AG10803 (cell line): Measurements from ENCODE around the gene SPNS2.

Experiments used
- DNase-seq: peaks from one replicate; pipeline ENCODE4 v3.0.0; 2010; ENCODE audit warnings: low read depth
- H3K4me3 ChIP-seq: 2 replicates; pipeline ENCODE4 v1.5.1; 2011; ENCODE audit warnings: mild to moderate bottlenecking, low read length, control low read depth
- TF ChIP-seq, protein P1 (sequence below): conservative IDR thresholded peaks from 2 replicates; pipeline ENCODE4 v1.5.1; 2011; ENCODE audit warnings: mild to moderate bottlenecking, low read length, control low read depth, inconsistent platforms

SPNS2 gene

GRCh38 chr17:4548721-4549531 is 50.2 kb downstream of the SPNS2 start:
- H3K4me3 ChIP-seq = no peak overlapping the region
- TF ChIP-seq, protein P1, sequence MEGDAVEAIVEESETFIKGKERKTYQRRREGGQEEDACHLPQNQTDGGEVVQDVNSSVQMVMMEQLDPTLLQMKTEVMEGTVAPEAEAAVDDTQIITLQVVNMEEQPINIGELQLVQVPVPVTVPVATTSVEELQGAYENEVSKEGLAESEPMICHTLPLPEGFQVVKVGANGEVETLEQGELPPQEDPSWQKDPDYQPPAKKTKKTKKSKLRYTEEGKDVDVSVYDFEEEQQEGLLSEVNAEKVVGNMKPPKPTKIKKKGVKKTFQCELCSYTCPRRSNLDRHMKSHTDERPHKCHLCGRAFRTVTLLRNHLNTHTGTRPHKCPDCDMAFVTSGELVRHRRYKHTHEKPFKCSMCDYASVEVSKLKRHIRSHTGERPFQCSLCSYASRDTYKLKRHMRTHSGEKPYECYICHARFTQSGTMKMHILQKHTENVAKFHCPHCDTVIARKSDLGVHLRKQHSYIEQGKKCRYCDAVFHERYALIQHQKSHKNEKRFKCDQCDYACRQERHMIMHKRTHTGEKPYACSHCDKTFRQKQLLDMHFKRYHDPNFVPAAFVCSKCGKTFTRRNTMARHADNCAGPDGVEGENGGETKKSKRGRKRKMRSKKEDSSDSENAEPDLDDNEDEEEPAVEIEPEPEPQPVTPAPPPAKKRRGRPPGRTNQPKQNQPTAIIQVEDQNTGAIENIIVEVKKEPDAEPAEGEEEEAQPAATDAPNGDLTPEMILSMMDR = no peak
- DNase-seq = no peak

DNA sequence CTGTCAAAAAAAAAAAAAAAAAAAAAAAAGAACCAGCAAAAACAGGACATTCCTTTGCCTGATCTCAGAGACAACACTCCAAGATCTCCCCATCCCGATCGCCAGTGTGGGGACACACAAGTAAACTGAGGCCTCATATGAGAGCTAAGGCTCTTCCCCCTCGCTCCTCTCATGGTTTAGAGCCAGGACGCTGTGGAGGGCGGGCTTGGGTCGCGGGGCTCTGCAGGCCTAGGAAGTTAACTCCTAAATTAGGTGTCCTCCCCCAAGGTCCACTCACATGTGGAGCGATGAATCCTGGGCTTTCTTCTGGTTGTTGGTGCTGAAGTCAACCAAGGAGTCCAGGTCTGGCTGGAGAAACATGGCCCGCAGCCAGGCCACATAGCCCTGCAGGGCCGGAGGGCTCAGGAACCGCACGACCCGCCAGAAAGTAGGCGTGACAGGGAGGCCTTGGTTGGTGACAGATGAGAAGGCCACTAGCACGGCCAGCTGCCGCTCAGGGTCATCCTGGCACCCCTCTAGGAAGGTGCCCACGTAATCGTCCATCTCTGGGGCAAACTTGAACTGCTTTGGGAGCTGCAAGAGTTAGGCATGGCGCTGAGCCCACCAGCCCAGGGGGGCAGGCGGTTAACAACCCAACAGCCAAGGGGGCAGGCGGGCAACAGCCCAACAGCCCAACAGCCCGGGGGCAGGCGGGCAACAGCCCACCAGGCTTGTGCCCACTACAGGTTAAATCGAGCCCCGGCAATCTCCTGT is 51.3 kb downstream of the SPNS2 start:
- no peak overlapping the region for H3K4me3 ChIP-seq
- TF ChIP-seq, protein P1 = no peak

GRCh38 chr17:4550534-4551039 is 51.9 kb downstream of the SPNS2 start:
- DNase-seq = no peak
- TF ChIP-seq, protein P1 = no peak
- no peak overlapping the region for H3K4me3 ChIP-seq

More for the DNA sequence above, 51.3 kb downstream of the SPNS2 start:
- DNase-seq = no peak

DNA sequence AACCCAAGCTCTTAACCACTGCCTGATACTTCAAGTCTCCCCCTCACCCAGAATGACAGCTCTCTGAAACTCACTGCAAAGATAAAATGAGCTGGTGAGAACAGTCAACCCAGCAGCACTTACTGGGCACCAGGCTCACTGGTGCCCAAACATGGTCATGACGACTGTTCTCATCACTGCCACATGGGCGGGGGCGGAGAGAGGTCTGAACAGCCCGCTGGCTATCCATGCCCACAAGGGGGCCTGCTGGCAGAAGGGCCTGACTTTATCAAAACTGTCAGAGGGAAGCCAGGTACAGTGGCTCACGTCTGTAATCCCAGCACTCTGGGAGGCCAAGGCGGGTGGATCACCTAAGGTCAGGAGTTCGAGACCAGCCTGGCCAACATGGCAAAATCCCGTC is 52.5 kb downstream of the SPNS2 start:
- TF ChIP-seq, protein P1 = no peak
- DNase-seq = no peak
- no peak overlapping the region for H3K4me3 ChIP-seq

GRCh38 chr17:4551796-4552525 is 53.3 kb downstream of the SPNS2 start:
- no peak for DNase-seq
- TF ChIP-seq, protein P1 = no peak

DNA sequence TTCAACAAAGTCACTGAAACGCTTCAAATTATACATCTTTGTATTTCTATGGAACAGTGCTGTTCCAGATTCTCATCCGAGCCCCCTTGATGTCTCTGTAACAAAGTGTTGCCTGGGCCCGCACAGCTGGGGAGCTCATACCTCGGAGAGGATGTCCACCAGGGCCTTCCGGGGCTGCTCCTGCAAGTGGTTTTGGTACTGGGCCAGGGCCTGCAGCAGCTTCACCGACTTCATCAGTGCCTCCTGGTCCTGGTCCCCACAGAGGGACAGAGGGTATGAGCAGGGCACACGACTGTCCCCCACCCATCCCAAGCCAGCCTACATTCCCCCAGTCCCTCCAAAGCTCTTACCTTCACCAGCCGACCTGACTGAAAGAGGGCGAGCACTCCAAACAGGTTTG is 55.0 kb downstream of the SPNS2 start:
- H3K4me3 ChIP-seq = peak overlapping the region; percentile 99
- no peak for DNase-seq
- TF ChIP-seq, protein P1 = no peak

More at GRCh38 chr17:4551796-4552525, 53.3 kb downstream of the SPNS2 start:
- H3K4me3 ChIP-seq = no peak overlapping the region
